ENCODE measurements around the gene MICA. TPM values are rescaled to one million over a fixed set of nuclear protein-coding genes. Genes with fewer than 3 reads are reported as not detected.
"Not testable (repeated sequence)": the region's sequence is repeated elsewhere in the genome, so short reads cannot be mapped to it uniquely, and the experiment has no call there.

MICA gene
- total RNA-seq, 1 donor from 2014 or later = 9.9 TPM

DNA sequence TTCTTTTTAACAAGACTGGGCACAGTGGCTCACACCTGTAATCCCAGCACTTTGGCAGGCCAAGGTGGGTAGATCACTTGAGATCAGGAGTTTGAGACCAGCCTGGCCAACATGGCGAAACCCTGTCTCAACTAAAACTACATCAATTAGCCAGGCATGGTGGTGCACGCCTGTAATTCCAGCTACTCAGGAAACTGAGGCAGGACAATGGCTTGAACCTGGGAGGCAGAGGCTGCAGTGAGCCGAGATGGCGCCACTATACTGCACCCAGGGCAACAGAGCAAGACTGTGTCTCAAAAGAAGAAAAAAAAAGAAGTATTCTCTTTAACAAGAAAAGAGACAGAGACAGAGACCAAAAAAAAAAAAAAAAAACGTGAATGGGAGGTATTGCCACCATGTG, 56.5 kb downstream of the MICA start:
- DNase-seq (ENCODE audit: low spot score) = not testable (repeated sequence)

DNA sequence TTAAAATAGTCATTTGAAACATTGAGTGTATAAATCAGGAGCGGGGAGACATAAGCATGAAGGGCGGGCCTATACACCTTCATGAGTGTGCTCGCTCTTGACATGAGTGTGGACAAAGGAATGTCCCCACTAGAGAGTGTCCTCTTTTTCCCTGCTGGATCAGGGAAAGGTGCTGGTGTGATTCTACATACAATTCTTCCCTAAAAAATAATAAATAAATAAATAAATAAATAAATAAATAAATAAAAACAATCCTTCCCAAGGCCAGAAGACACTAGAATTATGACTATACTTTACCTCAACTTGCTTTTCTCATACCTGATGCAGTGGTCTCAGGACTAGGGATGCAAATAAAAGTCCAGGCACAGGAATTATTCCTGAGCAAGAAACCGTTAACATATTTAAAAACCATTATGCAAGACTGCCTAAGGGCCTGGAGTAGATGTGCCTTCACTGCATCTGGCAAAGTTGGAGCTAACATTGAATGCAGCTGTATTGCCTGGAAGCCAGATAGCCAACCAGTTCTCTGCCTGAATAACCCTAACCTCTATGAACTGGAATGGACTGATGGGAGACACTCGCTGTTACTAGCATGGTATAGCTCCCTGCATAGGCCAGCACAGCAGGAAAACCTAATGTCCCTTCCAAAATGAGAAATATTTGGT, 57.1 kb downstream of the MICA start:
- DNase-seq (ENCODE audit: low spot score) = no peak

DNA sequence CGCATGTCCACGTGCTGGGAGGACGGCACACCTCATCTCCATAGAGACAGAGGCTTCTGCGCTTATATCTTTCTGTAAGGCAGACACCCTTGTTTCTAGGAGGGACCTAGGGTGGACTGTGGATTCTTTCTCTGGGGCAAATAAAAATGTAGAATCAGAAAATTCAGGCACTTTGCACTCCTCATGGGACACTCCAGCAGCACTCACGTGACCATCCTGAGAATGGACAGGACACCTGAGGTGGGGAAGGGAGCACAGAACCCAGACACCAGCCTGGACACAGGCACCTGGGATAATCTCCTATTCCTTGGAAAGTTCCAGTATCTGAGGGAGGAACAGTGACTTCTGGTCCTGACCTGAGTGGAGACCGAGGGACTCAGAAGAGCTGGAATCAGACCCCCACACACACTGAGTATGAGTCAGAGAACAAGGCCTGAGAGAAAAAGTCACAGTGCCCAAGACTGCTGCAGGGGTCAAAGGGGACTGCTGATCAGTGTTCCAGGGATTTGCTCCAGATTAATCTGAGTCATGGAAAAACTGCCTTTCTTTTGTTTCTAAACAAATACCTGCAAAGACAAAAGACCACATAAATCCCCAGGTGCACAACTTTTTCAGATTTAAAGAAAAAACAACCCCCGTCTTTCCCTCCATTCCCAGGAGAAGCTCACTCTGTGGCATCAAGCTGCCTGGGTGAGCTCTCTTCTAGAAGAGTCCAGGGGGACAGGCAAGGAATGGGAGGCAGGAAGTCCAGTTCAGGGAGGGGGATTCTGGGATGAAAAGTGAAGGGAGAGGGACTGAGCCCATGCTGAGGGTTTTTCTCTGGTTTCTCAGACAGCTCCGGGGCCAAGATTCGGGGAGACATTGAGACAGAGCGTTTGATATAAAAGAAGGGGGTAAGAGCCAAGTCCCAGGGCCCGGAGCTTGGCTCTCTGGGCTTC, 58.9 kb downstream of the MICA start:
- DNase-seq (ENCODE audit: low spot score) = no peak

DNA sequence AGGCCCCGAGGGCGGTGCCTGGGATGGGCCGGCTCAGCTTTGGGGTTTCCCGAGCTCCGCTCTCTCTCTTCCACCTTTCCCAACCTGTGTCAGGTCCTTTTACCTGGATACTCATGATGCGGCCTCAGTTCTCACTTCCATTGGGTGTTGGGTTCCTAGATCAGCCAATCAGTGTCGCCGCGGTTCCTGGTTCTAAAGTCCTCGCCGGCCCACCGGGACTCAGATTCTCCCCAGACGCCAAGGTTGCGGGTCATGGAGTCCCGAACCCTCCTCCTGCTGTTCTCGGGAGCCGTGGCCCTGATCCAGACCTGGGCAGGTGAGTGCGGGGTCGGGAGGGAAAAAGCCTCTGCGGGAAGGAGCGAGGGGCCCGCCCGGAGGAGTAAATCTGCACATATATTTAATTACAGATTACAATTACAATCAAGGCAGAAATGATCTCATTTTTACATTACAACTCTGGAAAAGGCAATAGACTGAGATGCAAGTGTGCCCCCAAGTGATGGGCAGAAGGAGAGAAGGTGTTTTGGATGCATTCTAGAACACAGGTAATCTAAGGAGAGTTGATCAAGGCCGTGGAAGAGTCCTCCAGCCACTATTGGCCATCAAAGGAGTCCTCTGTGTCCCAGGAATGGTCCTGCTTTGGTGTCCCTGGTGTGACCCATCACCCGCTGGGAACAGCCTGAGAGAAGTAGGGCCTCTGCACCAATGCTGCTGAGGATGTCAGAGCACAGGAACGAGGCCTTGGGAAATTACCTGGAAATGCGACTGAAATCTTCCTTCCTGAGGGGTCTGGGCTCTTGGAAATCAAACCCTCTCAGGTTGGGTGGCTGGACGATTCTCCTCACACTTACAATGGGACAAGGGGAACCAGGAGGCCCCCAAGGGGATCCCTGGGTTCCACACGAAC, 59.8 kb downstream of the MICA start:
- peak; percentile 95 for DNase-seq (ENCODE audit: low spot score)

DNA sequence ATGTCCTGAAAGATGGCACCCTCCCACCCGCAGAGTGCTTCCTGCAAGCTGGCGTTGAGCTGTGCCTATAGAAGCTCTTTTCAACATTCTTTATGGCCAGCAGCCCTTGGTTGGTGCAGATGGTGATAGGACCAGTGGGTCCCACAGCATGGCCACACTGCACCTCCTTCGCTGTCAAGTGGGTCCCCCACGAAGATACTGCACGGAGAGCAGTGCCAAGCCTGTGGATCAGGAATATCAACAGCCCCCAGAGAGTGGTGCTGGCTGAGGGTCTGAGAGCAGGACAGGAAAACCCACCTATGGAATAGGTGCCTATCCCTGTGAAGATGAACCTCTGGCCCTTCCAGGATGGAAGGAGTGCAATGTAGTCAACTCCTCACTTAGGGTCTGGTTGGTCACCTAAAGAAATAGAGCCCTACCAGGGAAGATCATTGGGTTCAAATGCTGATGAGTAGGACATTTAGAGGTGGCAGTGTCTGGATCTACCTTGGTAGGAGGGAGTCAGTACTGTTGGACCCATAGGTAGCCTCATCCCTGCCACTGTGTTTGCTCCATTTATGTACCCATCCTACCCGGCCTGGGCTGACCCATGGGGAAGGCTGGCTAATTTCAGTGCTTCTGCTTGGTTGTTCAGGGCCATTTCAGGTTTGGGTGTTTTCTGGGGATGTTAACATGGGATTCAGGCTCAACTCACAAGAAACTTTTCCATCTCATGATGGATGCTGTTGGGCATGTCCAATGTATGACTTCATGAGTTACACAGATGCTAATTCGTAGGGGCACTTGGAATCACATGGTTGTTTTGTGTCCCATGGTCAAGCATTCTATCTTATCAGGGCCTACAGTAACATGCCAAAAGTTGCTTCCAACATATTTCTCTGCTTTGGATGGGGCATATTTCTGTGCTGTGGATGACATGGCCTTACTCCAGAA, 61.1 kb downstream of the MICA start:
- DNase-seq (ENCODE audit: low spot score) = no peak

Small RNA genes within 50 kb of the gene (microRNA-seq; reads per million reads assigned to microRNA genes)
- gene MIR6891 (ENCODE audit: borderline number of aligned reads) = not detected

Other genes with a start within 250 kb of the MICA start
- 8.4 TPM for gene CCHCR1, start 245.8 kb upstream of the MICA start, total RNA-seq
- gene TCF19, start 245.0 kb upstream of the MICA start, total RNA-seq = 2.1 TPM
- 0.93 TPM for gene POU5F1, start 232.9 kb upstream of the MICA start, total RNA-seq
- gene HLA-C, start 131.5 kb upstream of the MICA start, total RNA-seq = 425 TPM
- gene HLA-B, start 46.4 kb upstream of the MICA start, total RNA-seq = 914 TPM
- 4.5 TPM for gene MICB, start 94.5 kb downstream of the MICA start, total RNA-seq
- gene MCCD1, start 125.4 kb downstream of the MICA start, total RNA-seq = not detected
- gene DDX39B, start 138.4 kb downstream of the MICA start, total RNA-seq = 268 TPM
- gene ATP6V1G2, start 143.0 kb downstream of the MICA start, total RNA-seq = 1.1 TPM
- gene NFKBIL1, start 144.0 kb downstream of the MICA start, total RNA-seq = 11.4 TPM
- not detected for gene LTA, start 168.7 kb downstream of the MICA start, total RNA-seq
- 1.2 TPM for gene TNF, start 172.0 kb downstream of the MICA start, total RNA-seq
- gene LTB, start 178.8 kb downstream of the MICA start, total RNA-seq = 1.4 TPM
- 23.8 TPM for gene LST1, start 182.7 kb downstream of the MICA start, total RNA-seq
- not detected for gene NCR3, start 189.4 kb downstream of the MICA start, total RNA-seq
- gene AIF1, start 211.6 kb downstream of the MICA start, total RNA-seq = 60.1 TPM
- 162 TPM for gene PRRC2A, start 217.1 kb downstream of the MICA start, total RNA-seq
- 229 TPM for gene BAG6, start 249.1 kb downstream of the MICA start, total RNA-seq

All from mesenteric fat pad (tissue), 1 donor.